GM03348 (cell line): ENCODE measurements around the gene RIMS1.
"Not testable (repeated sequence)": the region's sequence is repeated elsewhere in the genome, so short reads cannot be mapped to it uniquely, and the experiment has no call there.

Experiments used
- DNase-seq: peaks from one replicate; pipeline ENCODE4 v3.0.0; 2012; ENCODE audit warnings: low spot score

The RIMS1 gene

GRCh38 chr6:71977884-71978283 is 91.5 kb downstream of the RIMS1 start:
- no peak for DNase-seq

GRCh38 chr6:71979911-71980310 is 93.6 kb downstream of the RIMS1 start:
- DNase-seq: peak; percentile 20

DNA sequence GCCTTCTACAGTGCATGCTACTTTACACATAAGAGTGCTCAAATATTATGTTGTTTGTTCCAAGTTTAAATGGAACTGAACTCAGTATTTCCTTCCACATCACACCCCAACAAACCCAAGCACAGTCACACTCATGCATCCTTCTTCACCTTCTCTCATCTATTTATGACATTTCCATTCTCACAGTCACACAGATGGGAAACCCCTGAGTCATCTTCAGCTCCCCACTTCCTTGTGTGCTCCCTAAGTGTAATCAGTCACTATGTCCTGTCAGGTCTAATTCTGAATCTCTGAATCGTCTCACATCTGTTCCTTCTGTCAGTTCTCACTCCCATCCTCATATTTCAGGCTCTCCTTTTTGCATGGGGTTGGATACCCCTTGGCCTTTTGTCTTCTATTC is 96.0 kb downstream of the RIMS1 start:
- no peak for DNase-seq

DNA sequence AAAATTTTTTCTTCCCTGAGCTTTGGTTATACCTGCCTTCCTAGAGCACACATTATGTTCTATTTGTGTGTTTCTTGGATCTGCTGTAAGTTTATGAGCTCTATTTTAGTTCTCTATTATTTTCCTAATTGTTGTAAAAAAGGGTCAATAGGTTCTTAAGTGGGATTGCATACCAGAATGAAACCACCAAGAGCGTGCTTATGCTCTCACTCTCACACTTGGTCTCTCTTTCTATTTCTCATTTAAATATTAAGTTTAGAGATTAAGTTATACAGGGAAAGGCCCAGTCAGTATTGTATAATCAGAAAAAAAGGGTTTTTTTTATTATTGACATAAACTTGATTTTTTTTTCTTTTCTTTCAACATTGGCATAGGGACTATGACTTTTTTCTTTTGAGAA is 96.8 kb downstream of the RIMS1 start:
- DNase-seq: no peak

GRCh38 chr6:71994705-71995271 is 108.4 kb downstream of the RIMS1 start:
- DNase-seq: no peak

DNA sequence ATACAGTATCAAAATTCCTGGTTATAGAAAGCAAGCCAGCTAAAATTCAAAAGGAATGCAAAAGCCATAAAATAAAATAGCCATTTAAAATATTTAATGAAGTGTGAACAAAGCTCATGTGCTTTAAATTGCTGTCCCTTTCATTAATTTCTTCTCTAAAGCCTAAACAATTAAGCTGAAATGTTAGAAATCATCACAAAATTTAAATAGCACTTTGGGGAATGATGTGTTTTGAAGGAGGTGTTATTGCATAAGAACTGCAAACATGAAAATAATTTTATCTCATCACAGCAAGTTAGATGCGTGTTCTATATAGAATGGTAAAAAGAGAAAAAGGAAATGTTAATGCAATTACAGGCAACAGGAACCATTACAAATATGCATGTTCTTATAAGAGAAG is 111.0 kb downstream of the RIMS1 start:
- DNase-seq: no peak

DNA sequence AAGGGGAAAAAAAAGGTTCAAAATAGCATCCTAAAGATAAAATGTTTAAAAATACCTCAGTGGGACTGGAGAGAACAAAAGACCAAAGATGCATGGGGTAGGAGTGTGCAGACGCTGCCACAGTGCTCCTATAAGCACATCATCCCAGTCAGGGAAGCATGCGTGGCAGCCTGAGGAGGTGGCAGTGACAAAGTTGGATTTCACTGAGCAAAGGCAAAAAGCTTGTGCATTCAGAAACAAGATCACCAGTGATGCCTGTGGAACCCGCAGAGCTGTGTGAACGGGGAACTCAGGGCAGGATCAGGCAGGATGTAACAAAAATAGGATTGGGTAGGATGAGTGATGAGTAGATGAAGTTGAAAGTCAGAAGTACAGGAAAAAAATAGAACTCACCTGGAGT is 116.1 kb downstream of the RIMS1 start:
- DNase-seq: no peak

GRCh38 chr6:72006591-72006990 is 120.2 kb downstream of the RIMS1 start:
- not testable (repeated sequence) for DNase-seq

DNA sequence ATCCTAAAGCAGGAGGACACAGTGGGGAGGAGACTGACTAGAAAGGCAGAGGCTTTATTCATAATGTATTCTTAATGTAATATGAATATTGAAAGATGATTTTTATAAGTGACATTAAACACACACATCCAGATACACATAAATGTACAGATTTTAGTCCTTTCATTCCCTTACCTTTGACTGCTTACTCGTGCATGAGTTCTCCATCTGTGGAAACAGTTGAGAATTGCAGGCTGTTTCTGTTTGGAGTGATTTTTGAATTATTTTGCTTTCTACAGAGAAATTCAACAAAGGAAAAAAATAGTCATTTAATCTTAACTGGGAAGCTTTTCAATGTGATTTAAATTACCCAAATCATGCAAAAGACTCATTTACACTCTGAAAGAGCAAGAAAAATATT is 136.5 kb downstream of the RIMS1 start:
- DNase-seq: no peak

- DNase-seq: peak; percentile 13
These were observed 145.1 kb downstream of the RIMS1 start for GRCh38 chr6:72031471-72031870.

- DNase-seq: peak; percentile 20
These were observed 145.7 kb downstream of the RIMS1 start for GRCh38 chr6:72032086-72032485.

- no peak for DNase-seq
These were observed 149.1 kb downstream of the RIMS1 start for GRCh38 chr6:72035486-72035885.

DNA sequence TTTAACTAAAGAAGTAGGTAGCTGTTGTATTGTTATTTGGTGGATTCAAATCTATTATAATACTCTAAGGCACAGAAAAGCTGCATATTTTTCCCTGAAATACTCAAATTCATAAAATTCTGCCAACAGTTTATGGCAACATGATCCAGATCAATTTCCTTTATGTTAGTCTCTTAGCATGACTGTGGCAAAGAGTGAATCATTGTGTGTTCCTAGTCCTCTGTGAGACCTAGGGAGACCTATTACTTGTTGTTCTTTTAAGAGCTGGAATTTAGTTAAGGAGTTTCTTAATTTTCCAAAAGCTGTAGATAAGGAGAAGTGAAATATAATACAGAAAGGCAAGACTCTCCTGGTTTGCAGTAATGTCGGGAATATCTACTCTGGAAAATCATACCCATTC is 149.6 kb downstream of the RIMS1 start:
- no peak for DNase-seq

GRCh38 chr6:72037006-72037405 is 150.7 kb downstream of the RIMS1 start:
- DNase-seq: no peak

- no peak for DNase-seq
These were observed 153.8 kb downstream of the RIMS1 start for GRCh38 chr6:72040111-72040510.

GRCh38 chr6:72042088-72042487 is 155.7 kb downstream of the RIMS1 start:
- peak; percentile 19 for DNase-seq

DNA sequence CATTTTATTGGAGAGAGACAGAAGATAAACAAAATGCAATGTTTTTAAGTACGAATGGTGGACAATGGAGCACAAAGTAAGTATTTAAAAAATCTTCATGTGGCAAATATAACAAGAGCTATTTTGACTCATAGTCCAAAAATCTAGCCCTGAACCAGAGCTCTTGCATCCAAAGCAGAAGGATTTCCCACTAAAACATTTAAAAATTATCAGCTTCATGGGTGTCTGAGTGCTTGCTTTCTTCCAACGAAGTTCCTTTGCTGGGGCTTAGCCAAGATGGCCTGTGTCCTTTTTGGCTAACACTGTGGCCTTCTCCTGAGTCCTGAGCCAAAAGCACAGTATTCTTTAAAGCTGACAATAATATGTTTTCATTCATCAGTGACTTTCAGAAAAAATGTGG is 161.7 kb downstream of the RIMS1 start:
- peak; percentile 29 for DNase-seq

GRCh38 chr6:72049376-72049775 is 163.0 kb downstream of the RIMS1 start:
- no peak for DNase-seq

DNA sequence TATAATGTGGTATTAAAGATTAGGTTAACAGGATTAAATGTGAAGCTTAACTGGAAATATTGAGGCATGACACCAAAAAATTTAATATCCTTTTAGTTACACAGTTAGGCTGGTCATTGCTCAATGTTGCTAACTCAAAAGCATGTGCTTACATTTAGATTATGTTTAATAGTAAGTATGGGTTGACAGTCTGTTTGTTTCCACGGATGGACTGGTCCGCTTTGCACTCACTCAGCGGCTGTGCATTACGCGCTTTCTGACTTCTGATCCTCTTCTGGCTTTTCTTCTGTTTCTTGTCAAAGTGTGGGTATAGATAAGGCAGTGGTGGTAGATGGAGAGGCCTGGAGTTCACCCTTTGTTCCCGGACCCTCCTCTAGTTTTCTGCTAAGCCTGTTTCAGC is 174.9 kb downstream of the RIMS1 start:
- DNase-seq: no peak

DNA sequence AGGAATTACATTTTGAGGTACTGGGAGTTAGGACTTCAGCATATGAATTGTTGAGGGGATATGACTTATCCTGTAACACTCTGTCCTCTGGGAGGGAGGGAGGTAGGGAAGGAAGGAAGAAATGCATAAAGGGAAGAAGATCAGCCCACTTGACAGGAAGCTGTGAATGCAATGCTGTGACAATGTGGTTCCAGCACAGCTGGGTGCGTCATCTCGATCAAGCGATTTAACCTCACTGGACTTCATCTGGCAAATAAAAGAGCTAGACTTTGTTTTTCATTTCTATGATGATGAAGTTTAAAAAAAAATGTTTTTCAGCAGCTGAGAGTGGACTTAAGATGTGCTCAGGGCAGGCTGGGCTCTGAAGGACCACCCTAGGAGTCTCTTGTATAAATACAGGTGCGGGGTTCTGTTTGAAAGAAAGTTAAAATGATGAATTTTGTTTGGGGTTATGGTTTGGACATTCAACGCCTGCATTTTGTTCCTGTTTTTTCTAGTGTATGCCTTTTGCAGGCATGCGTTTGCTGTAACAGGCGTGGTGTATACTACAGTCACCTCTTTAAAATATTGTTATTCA is 178.1 kb downstream of the RIMS1 start:
- no peak for DNase-seq

DNA sequence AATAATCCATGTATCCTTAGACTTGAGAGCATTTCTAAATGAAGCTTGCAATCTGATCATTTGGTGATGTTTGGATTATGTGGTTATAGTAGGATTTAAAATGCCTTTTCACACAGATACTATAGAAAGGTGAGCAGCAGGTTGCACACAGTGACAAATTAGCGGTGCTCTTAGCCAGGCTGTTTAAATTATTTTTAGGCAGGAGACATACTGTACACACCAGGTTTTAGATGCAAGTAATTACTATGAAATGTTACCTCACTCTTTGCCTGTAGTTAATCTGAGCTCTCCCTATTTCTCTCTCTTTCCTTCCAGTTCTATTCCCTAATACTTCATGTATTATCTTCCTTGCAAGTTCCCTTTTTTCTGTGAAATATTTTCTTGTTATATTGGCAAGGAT is 191.7 kb downstream of the RIMS1 start:
- DNase-seq: no peak

GRCh38 chr6:72080260-72080941 is 194.1 kb downstream of the RIMS1 start:
- DNase-seq: no peak

DNA sequence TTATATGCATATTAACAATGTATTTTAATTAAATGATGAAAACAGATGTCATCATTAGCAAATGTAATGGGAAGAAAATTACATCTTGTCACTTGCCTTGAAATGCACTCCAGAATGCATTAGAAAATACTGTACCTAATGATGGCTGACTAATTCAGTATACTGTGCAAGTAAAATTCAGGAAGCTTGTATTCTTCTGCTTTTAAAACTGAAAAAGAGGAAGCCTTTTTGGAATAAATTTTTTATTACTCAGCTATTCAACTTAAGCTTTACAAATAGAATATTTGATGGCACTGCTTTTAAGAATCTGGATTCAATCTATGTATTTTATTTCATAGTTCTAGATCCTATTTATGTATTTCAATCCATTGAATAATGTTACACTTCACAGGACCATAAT is 195.5 kb downstream of the RIMS1 start:
- no peak for DNase-seq

DNA sequence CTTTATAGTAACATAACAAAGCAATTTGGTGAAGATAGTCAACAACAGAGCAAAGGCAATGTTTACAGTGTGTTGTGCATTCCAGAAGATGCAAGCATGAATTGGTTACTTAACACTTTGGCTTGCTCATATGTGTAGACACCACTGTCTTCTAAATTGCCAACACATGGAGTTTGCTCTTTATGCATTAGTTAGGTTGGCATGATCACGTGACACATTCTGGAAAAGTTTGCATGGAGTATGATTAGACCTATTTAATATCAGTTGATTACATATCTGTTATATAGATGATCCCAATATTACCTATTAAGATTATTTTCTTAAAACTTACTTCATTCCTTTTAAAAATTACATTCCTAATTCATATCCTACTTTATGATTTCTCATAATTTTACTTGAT is 197.6 kb downstream of the RIMS1 start:
- no peak for DNase-seq
